ENCODE data around the gene ULK4.

ULK4 gene

DNA sequence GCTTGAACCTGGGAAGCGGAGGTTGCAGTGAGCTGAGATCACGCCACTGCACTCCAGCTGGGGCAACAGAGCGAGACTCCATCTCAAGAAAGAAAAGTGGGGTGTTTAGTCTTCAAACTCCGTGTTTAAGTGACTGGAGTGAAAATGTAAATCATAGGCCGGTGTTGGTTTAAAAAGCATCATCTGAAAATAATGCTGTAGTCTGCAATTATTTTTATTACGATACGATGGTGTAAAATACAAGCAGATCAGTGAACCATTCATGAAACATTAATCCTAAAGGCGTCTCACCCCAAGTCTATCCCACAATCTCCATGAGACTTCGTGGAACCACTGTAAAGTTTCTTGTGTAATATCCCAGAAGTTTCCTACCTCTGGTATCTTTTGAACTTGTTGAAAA lies 756.3 kb downstream of the ULK4 start:
- no peak for DNase-seq

GRCh38 chr3:41204369-41204768 lies 757.5 kb downstream of the ULK4 start:
- no peak for DNase-seq

DNA sequence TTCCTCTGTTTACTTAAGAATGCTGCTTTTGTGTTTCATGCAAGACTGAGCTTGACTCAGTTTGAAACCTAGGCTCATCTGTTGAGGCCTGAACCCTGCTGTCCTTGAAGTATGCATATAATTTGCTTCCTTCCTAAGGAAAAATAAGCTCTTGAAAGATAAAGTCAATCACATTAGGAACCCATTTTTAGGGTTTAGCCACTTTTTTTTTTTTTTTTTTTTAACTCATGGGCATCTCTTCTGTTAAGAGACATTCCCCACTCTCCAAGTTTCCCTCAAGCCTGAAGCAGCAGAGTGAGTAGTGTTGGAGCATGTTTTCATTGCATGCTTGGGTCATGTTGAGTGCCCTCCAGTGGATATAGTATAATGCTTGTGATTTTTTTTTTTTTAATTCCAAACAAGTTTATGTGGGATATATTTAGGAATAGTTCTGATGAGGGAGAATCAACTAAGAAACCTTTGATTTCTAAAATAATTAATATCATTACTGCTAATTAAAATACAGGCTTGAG lies 759.0 kb downstream of the ULK4 start:
- DNase-seq, result no peak

GRCh38 chr3:41202075-41202833 lies 759.6 kb downstream of the ULK4 start:
- no peak for DNase-seq

GRCh38 chr3:41200669-41201021 lies 761.3 kb downstream of the ULK4 start:
- peak; percentile 50 for DNase-seq

DNA sequence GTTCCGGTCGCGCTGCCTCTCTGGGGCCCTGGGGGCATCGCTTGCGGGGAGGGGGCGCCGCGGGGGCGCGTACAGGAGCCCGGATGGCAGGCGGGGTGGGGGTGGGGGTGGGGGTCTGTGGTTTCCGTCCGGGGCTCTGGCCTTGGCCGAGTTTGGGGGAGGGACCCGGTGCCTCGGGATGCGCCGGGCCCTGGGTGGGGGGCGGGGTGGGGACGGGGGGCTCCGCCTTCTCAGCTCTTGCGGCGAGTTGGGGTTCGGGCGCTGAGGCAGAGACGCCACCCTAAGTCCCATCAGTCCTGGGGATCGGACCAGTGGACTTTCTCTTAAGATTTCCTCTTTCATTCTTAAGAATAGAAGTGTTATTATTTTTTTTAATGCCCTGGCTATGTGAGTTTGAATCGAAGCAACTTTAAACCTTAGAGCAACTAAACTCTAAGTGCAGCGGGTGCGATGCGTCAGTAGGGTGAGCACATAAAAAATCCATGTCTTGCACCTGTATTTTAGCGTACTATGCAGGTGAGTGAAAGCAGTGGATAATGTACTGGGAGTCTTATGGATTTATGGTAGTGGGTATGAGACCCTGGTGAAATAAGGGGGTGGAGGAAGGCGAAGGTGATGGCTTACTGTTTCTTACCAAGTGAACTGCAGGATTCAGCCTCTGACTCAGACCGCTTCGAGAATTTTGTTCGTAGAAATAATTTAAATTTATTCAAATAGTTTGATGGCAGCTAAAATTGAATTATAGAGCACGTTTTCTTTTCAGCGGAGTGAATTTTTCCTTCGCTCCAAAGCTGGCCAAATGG lies 761.8 kb downstream of the ULK4 start:
- DNase-seq, result peak; percentile 77

- DNase-seq, result peak; percentile 95
Measured at GRCh38 chr3:41198950-41199865, 762.7 kb downstream of the ULK4 start, which contains the start of gene CTNNB1. Gene CTNNB1 (plus strand): TSS chr3:41199505. CDS start chr3:41224069, 24,564 bp downstream.

DNA sequence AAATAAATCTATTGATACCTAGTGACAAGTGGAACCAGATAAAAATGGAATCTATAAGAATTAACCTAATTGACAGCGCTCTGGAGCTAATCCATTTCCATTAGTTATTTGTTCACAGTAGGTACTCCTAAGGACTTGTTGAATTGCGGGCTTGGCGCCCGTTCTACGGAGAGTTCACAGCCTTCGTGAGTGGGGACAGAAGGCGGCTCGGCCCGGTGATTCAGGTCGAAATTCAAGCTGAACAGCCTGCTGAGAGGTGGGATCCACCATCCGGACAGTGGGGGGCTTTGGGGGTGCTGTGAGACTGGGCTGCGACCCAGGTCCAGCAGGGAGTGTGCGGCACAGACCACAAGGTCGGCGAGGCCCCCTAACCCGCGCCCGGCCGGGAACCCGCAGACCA lies 763.4 kb downstream of the ULK4 start:
- DNase-seq, result no peak

GRCh38 chr3:41198046-41198445 lies 763.9 kb downstream of the ULK4 start:
- DNase-seq, result no peak
